GM19239 (cell line): Measurements from ENCODE around the gene NUTM1.
"Not testable (repeated sequence)": the region's sequence is repeated elsewhere in the genome, so short reads cannot be mapped to it uniquely, and the experiment has no call there.

Experiments used
- DNase-seq: peaks from one replicate; pipeline ENCODE4 v3.0.0; 2011; ENCODE audit warnings: low spot score; ENCODE audit not compliant: insufficient read length
- FAIRE-seq: peaks from 2 replicates; lab custom pipeline; 2011; peaks lifted over from hg19 to GRCh38; lab: Jason Lieb, UNC

Gene NUTM1

DNA sequence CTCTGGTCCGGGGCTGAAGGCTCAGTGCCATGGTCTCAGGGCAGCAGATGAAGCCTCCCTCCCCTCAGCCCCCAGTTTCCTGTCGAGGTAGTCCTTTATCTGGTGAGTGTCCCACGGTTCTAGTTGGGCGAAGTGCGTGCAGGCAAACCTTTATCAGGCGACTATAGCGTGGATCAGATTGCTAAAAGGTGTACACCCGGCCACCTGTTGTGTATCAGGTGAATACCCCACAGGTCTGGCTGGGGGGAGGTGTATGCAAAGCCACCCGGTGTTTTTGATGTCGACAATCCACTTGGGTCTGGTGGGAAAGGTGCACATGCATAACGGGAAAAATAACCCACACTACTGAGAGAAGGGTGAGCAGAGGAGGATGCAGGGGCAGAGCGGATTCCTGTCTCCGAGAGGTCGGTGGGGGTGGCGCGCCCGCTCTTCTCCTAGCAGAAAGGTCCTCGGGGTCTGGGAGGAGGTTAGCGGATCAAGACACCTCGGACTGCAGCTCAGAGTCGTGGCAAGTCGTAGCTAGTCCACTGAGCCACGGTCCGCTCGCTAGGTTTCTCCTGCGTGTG, 6.0 kb upstream of the NUTM1 start:
- no peak for DNase-seq
- no peak for FAIRE-seq

- FAIRE-seq (peak; percentile 40), DNase-seq (peak; percentile 57)
Observed at GRCh38 chr15:34337557-34338306, 5.4 kb upstream of the NUTM1 start, which contains the start of gene SLC12A6. TSS of gene SLC12A6 (minus strand) at chr15:34337781. CDS start at chr15:34336680, 1,101 bp downstream.

- no peak for DNase-seq
- FAIRE-seq = no peak
Observed at GRCh38 chr15:34338347-34338746, 4.8 kb upstream of the NUTM1 start.

- FAIRE-seq = no peak
- DNase-seq = no peak
Observed at GRCh38 chr15:34339946-34340345, 3.2 kb upstream of the NUTM1 start.

GRCh38 chr15:34341381-34342212, 1.5 kb upstream of the NUTM1 start:
- FAIRE-seq = no peak

GRCh38 chr15:34342213-34342736, 840 bp upstream of the NUTM1 start:
- not testable (repeated sequence) for FAIRE-seq, DNase-seq

More at GRCh38 chr15:34341381-34342212, 1.5 kb upstream of the NUTM1 start:
- DNase-seq = no peak

DNA sequence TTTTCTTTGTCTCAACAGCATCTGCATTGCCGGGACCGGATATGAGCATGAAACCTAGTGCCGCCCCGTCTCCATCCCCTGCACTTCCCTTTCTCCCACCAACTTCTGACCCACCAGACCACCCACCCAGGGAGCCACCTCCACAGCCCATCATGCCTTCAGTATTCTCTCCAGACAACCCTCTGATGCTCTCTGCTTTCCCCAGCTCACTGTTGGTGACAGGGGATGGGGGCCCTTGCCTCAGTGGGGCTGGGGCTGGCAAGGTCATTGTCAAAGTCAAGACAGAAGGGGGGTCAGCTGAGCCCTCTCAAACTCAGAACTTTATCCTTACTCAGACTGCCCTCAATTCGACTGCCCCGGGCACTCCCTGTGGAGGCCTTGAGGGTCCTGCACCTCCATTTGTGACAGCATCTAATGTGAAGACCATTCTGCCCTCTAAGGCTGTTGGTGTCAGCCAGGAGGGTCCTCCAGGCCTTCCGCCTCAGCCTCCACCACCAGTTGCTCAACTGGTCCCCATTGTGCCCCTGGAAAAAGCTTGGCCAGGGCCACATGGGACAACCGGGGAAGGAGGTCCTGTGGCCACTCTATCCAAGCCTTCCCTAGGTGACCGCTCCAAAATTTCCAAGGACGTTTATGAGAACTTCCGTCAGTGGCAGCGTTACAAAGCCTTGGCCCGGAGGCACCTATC, 5.0 kb downstream of the NUTM1 start:
- DNase-seq (no peak), FAIRE-seq (no peak)

DNA sequence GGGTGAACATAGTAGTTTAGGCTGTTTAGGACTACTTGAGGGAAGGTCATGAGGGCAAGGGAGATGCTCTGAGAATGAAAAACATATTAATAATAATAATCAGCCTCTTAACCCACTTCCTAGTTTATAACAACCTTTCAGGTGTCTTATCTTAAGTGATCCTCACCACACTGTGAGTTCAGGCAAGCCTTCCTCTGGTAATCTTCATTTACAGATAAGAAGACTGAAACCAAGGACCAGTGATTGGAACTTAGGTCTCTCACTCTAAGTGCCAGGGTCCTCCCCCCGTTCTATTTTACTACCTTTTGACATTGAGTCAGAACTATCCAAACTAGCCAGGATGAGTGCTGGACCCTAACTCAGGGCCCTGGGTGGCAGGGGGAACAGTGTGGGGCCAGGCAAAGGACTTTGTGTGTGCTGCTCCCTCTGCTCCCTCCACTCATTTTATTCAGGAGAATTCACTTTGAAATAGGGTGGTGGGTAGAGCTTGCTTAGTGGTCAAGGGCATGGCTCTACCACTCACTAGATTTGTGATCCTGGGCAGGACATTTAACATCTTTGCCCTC, 5.7 kb downstream of the NUTM1 start:
- FAIRE-seq = no peak
- no peak for DNase-seq

- no peak for FAIRE-seq
Observed at GRCh38 chr15:34349769-34350168, 6.7 kb downstream of the NUTM1 start.

GRCh38 chr15:34352996-34353395, 9.9 kb downstream of the NUTM1 start:
- FAIRE-seq, DNase-seq: not testable (repeated sequence)

More at GRCh38 chr15:34349769-34350168, 6.7 kb downstream of the NUTM1 start:
- DNase-seq = no peak

DNA sequence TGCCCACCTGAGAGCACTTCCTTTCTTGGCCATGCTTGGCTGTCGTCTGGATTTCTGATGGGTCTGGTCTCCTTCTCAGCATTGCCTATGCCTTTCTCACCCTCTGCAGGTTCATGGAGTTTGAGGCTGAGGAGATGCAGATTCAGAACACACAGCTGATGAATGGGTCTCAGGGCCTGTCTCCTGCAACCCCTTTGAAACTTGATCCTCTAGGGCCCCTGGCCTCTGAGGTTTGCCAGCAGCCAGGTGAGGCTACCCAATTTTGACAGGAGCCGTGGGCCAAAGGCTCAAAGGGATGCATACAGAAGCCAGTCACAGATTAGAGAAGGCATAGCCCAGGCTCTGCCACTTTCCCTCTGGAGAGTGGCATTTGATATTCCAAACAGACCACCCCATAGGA, 10.5 kb downstream of the NUTM1 start:
- no peak for DNase-seq
- no peak for FAIRE-seq

DNA sequence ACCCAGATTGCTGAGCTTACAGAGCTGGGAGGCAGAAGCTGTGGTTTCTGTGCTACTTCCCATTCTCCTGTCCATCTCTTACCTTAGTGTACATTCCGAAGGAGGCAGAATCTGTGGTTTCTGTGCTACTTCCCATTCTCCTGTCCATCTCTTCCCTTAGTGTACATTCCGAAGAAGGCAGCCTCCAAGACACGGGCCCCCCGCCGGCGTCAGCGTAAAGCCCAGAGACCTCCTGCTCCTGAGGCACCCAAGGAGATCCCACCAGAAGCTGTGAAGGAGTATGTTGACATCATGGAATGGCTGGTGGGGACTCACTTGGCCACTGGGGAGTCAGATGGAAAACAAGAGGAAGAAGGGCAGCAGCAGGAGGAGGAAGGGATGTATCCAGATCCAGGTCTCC, 11.2 kb downstream of the NUTM1 start:
- FAIRE-seq = no peak
- DNase-seq = no peak

GRCh38 chr15:34355241-34355640, 12.1 kb downstream of the NUTM1 start:
- DNase-seq (no peak), FAIRE-seq (no peak)

DNA sequence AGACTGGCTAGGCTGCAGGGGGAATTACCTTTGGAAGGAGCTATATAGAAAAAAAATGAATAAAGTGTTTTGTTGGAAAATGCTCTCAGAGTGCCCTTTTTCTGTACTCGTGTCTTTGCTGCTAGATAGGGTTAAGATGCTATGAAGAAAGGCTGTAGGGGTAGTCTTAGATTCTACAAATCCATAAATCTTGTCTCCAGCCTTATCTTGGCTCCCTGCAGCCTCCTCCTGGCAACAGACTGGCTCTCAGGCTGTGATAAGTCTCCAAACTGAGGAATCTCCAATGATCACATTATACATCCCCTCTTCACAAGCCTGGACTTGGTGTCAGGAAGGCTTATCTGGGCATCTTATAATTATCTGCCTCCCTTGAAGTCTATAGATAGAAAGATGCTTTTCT, 14.5 kb downstream of the NUTM1 start:
- FAIRE-seq (no peak), DNase-seq (no peak)

GRCh38 chr15:34358367-34358766, 15.3 kb downstream of the NUTM1 start:
- no peak for DNase-seq
- no peak for FAIRE-seq

GRCh38 chr15:34358948-34359347, 15.8 kb downstream of the NUTM1 start:
- FAIRE-seq (no peak), DNase-seq (no peak)

- DNase-seq (no peak), FAIRE-seq (no peak)
Observed at GRCh38 chr15:34359416-34359815, 16.3 kb downstream of the NUTM1 start.

DNA sequence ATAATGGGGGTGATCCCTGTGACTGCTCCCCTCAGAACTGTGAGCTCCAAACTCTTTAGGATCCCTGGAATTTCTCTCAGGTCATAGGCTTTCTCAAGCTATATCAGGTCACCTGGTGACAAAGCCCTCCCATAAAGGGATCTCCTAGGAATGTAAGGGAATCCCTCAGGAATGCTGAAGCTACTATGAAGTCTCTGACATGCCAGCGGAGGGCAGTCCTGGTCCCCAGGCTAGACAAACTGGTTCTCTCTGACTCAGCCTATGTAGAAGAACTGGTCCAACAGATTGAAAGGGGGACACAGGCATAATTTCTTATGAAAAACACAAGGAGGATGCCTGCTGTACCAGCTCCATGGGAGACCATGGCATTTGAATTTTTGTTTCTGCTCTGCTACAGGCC, 17.2 kb downstream of the NUTM1 start:
- no peak for DNase-seq

DNA sequence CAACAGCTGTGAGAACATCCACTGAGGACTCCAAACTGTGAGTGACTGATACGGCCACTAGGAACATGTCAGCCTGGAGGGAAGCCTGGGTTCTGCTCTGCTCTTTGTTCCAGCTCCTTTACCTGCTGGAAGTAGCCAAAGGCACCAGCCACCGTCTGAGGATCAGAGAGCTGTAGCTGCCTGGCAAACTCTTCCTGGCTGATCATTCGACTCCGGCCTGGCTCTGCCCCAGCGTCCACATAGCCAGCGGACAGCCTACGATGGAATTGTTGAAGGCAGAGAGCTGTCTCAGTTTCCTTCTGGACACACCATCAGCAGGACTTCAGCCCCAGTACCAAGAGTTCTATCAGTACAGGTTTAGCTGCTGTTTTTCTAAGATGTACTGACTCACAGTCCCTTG, 18.2 kb downstream of the NUTM1 start:
- DNase-seq = no peak
- no peak for FAIRE-seq

More for the DNA sequence above, 17.2 kb downstream of the NUTM1 start:
- FAIRE-seq = no peak
